Neural cell (in vitro differentiated cells): Measurements from ENCODE around the gene PTPRA. TPM values are rescaled to one million over a fixed set of nuclear protein-coding genes. Genes with fewer than 3 reads are reported as not detected.

ENCODE experiments used
- H2AFZ ChIP-seq: fragments of 200-600, 300-800 bp; sonication (generic), shearing (Covaris generic); 2 replicates; pipeline ENCODE4 v1.6.0; 2014; ENCODE audit warnings: low read depth, mild to moderate bottlenecking, antibody characterized with exemption, low read length, moderate library complexity
- H3F3A ChIP-seq: fragments of 200-600 bp; shearing (Covaris generic); 2 replicates; pipeline ENCODE4 v1.6.1; 2016; ENCODE audit warnings: mild to moderate bottlenecking, moderate library complexity, mixed read lengths, antibody characterized with exemption, low read length; ENCODE audit not compliant: insufficient read depth, poor library complexity, severe bottlenecking
- H3K27ac ChIP-seq: fragments of 200-600, 300-800 bp; sonication (generic), shearing (Covaris generic); 2 replicates; pipeline ENCODE4 v1.5.1; 2014; ENCODE audit warnings: mild to moderate bottlenecking, low read length, moderate library complexity
- H3K27me3 ChIP-seq: fragments of 300-800, 200-600 bp; sonication (generic), shearing (Covaris generic); 2 replicates; pipeline ENCODE4 v1.6.0; 2014; ENCODE audit warnings: mild to moderate bottlenecking, low read depth, low read length, moderate library complexity; ENCODE audit not compliant: insufficient read depth
- H3K36me3 ChIP-seq: fragments of 300-800, 200-600 bp; sonication (generic), shearing (Covaris generic); 2 replicates; pipeline ENCODE4 v1.5.1; 2014; ENCODE audit warnings: mild to moderate bottlenecking, antibody characterized with exemption, low read length, moderate library complexity; ENCODE audit not compliant: insufficient read depth
- H3K4me2 ChIP-seq: fragments of 300-800, 200-600 bp; sonication (generic), shearing (Covaris generic); 2 replicates; pipeline ENCODE4 v1.6.0; 2014; ENCODE audit warnings: mild to moderate bottlenecking, low read length
- H3K4me3 ChIP-seq: fragments of 300-800, 200-600 bp; sonication (generic), shearing (Covaris generic); 2 replicates; pipeline ENCODE4 v1.5.1; 2014; ENCODE audit warnings: mild to moderate bottlenecking, low read length, moderate library complexity
- H3K79me2 ChIP-seq: fragments of 200-600 bp; shearing (Covaris generic); replicated peaks from 2 replicates; pipeline ENCODE4 v1.6.0; 2014; ENCODE audit warnings: mild to moderate bottlenecking, low read length, moderate library complexity; ENCODE audit not compliant: insufficient read depth
- H3K9ac ChIP-seq: fragments of 300-800, 200-600 bp; sonication (generic), shearing (Covaris generic); 2 replicates; pipeline ENCODE4 v1.6.1; 2016; ENCODE audit warnings: mild to moderate bottlenecking, low read length, mixed read lengths
- H3K9me2 ChIP-seq: fragments of 200-600 bp; shearing (Covaris generic); 2 replicates; pipeline ENCODE4 v1.6.1; 2016; ENCODE audit warnings: mild to moderate bottlenecking, low read length, mixed read lengths; ENCODE audit not compliant: insufficient read depth
- H3K9me3 ChIP-seq: fragments of 200-600, 300-800 bp; sonication (generic), shearing (Covaris generic); 2 replicates; pipeline ENCODE4 v1.6.1; 2016; ENCODE audit warnings: mild to moderate bottlenecking, mixed run types, low read length, moderate library complexity, mixed read lengths
- H4K20me1 ChIP-seq: fragments of 200-600 bp; shearing (Covaris generic); 2 replicates; pipeline ENCODE4 v1.6.1; 2016; ENCODE audit warnings: mild to moderate bottlenecking, mixed run types; ENCODE audit not compliant: insufficient read depth
- EP300 ChIP-seq: fragments of 450-650 bp; conservative IDR thresholded peaks from 2 replicates; pipeline ENCODE4 v1.6.1; 2014; ENCODE audit warnings: antibody characterized with exemption, mild to moderate bottlenecking, moderate library complexity; ENCODE audit not compliant: poor library complexity, severe bottlenecking
- EZH2 ChIP-seq: fragments of 200-600, 300-800 bp; shearing (Covaris generic), sonication (generic); IDR thresholded peaks from 2 replicates; pipeline ENCODE4 v1.6.1; 2014; ENCODE audit warnings: antibody characterized with exemption, low read length, borderline replicate concordance, mild to moderate bottlenecking; ENCODE audit not compliant: insufficient read depth, poor library complexity, severe bottlenecking
- MXI1 ChIP-seq: fragments of 450-650 bp; conservative IDR thresholded peaks from 2 replicates; pipeline ENCODE4 v1.6.1; 2014; ENCODE audit warnings: antibody characterized with exemption, mild to moderate bottlenecking; ENCODE audit not compliant: poor library complexity, severe bottlenecking
- POLR2AphosphoS5 ChIP-seq: IDR thresholded peaks from 2 replicates; pipeline ENCODE4 v1.6.1; 2012
- RAD21 ChIP-seq: fragments of 450-650 bp; conservative IDR thresholded peaks from 2 replicates; pipeline ENCODE4 v1.6.1; 2014; ENCODE audit warnings: antibody characterized with exemption, mild to moderate bottlenecking, moderate library complexity
- SMC3 ChIP-seq: fragments of 450-650 bp; conservative IDR thresholded peaks from 2 replicates; pipeline ENCODE4 v1.6.1; 2014; ENCODE audit warnings: antibody characterized with exemption, mild to moderate bottlenecking, moderate library complexity; ENCODE audit not compliant: poor library complexity
- TAF1 ChIP-seq: IDR thresholded peaks from 2 replicates; pipeline ENCODE4 v1.6.1; 2012; ENCODE audit warnings: low read depth
- polyA plus RNA-seq: library from polyadenylated mRNA; depleted of rRNA; stranded (reverse); fragments of >200 nt; gene quantifications from 2 replicates; pipeline ENCODE4 v1.2.3, GENCODE V29; 2014
- TF ChIP-seq, protein P1 (sequence below): fragments of 450-650 bp; IDR thresholded peaks from 2 replicates; pipeline ENCODE4 v1.5.1; 2014; ENCODE audit warnings: antibody characterized with exemption, mild to moderate bottlenecking, moderate library complexity; ENCODE audit not compliant: poor library complexity, severe bottlenecking
- TF ChIP-seq, protein P2 (sequence below): IDR thresholded peaks from 2 replicates; pipeline ENCODE4 v1.6.1; 2012; ENCODE audit warnings: borderline replicate concordance

PTPRA gene
- polyA plus RNA-seq, 1 donor from 2014 or later = 68.2 TPM

DNA sequence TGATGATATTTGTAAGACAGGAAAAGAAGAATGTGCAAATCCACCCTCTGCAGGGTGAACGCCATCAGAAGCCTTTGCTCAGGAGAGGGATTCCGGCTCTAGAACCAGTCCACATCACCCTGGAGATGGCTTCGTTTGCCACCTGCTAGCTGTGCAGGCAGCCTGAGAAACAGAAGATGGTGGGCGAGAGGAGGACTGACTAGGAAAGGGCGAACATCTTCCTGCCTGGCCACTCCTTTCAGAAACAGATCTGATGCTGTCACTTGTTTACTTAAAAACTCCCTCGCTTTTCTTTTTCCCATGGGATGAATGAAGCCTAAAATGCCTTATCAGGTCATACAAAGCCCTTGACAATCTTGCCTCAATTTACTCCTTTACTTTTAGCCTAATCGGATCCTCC, 1.2 kb downstream of the PTPRA start:
- Histone ChIP-seq H3K4me3 (peak overlapping the region; percentile 95), H3K27ac (no peak overlapping the region), H3K79me2 (peaks cover 53% of the 10 kb centered on the region), H3F3A (no peaks in the 10 kb centered on the region), H3K9me3 (no peaks in the 10 kb centered on the region), H4K20me1 (no peaks in the 10 kb centered on the region), H3K9ac (peak overlapping the region; percentile 82), H3K36me3 (no peaks in the 10 kb centered on the region), H2AFZ (no peak overlapping the region), H3K9me2 (no peaks in the 10 kb centered on the region), H3K27me3 (no peaks in the 10 kb centered on the region), H3K4me2 (peak overlapping the region; percentile 96)
- TF ChIP-seq EP300 (no peak), EZH2 (no peak), TAF1 (no peak), SMC3 (no peak), MXI1 (no peak), RAD21 (no peak), POLR2AphosphoS5 (no peak)
- TF ChIP-seq, protein P1, sequence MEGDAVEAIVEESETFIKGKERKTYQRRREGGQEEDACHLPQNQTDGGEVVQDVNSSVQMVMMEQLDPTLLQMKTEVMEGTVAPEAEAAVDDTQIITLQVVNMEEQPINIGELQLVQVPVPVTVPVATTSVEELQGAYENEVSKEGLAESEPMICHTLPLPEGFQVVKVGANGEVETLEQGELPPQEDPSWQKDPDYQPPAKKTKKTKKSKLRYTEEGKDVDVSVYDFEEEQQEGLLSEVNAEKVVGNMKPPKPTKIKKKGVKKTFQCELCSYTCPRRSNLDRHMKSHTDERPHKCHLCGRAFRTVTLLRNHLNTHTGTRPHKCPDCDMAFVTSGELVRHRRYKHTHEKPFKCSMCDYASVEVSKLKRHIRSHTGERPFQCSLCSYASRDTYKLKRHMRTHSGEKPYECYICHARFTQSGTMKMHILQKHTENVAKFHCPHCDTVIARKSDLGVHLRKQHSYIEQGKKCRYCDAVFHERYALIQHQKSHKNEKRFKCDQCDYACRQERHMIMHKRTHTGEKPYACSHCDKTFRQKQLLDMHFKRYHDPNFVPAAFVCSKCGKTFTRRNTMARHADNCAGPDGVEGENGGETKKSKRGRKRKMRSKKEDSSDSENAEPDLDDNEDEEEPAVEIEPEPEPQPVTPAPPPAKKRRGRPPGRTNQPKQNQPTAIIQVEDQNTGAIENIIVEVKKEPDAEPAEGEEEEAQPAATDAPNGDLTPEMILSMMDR = no peak
- TF ChIP-seq, protein P2, sequence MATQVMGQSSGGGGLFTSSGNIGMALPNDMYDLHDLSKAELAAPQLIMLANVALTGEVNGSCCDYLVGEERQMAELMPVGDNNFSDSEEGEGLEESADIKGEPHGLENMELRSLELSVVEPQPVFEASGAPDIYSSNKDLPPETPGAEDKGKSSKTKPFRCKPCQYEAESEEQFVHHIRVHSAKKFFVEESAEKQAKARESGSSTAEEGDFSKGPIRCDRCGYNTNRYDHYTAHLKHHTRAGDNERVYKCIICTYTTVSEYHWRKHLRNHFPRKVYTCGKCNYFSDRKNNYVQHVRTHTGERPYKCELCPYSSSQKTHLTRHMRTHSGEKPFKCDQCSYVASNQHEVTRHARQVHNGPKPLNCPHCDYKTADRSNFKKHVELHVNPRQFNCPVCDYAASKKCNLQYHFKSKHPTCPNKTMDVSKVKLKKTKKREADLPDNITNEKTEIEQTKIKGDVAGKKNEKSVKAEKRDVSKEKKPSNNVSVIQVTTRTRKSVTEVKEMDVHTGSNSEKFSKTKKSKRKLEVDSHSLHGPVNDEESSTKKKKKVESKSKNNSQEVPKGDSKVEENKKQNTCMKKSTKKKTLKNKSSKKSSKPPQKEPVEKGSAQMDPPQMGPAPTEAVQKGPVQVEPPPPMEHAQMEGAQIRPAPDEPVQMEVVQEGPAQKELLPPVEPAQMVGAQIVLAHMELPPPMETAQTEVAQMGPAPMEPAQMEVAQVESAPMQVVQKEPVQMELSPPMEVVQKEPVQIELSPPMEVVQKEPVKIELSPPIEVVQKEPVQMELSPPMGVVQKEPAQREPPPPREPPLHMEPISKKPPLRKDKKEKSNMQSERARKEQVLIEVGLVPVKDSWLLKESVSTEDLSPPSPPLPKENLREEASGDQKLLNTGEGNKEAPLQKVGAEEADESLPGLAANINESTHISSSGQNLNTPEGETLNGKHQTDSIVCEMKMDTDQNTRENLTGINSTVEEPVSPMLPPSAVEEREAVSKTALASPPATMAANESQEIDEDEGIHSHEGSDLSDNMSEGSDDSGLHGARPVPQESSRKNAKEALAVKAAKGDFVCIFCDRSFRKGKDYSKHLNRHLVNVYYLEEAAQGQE = no peak

DNA sequence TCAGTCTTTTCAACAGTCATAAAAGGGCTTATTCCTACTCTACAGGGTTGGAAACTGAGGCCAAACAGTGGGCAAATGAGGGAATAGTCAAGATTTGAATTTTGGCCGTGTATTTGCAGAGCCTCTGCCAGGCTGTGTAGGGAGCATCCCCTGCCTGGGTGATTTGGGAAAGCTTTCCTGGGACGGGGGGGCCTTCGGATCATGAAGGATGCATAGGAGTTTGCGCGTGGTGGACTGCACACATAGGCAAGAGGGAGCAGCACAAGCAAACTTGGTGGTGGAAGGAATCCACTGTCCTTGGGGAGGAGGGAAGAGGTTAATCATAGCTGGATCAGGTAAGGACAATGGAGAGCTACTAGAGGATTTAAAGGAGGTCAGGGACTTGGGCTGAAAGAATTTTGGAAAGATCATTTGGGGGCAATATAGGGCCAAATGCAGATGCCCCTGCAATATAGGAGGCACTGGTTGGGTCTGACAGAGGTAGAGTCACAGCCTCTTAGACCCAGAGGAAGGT, 2.5 kb downstream of the PTPRA start:
- H3K27ac ChIP-seq = no peak overlapping the region
- no peaks in the 10 kb centered on the region for H3K9me3 ChIP-seq
- H3K4me3 ChIP-seq = peak overlapping the region; percentile 95
- H3K9ac ChIP-seq = no peak overlapping the region
- no peaks in the 10 kb centered on the region for H4K20me1 ChIP-seq
- no peaks in the 10 kb centered on the region for H3K36me3 ChIP-seq
- peaks cover 66% of the 10 kb centered on the region for H3K79me2 ChIP-seq
- H3K4me2 ChIP-seq = peak overlapping the region; percentile 13
- H3F3A ChIP-seq = no peaks in the 10 kb centered on the region
- no peak overlapping the region for H2AFZ ChIP-seq
- no peaks in the 10 kb centered on the region for H3K27me3 ChIP-seq
- TF ChIP-seq TAF1 = no peak
- TF ChIP-seq POLR2AphosphoS5 = no peak
- TF ChIP-seq SMC3 = no peak
- TF ChIP-seq, protein P1 = no peak
- TF ChIP-seq, protein P2 = no peak
- TF ChIP-seq MXI1 = no peak
- TF ChIP-seq EP300 = no peak
- no peak for TF ChIP-seq EZH2
- no peak for TF ChIP-seq RAD21
- no peaks in the 10 kb centered on the region for H3K9me2 ChIP-seq
